ENCODE data around the gene SIGLECL1.

The SIGLECL1 gene

DNA sequence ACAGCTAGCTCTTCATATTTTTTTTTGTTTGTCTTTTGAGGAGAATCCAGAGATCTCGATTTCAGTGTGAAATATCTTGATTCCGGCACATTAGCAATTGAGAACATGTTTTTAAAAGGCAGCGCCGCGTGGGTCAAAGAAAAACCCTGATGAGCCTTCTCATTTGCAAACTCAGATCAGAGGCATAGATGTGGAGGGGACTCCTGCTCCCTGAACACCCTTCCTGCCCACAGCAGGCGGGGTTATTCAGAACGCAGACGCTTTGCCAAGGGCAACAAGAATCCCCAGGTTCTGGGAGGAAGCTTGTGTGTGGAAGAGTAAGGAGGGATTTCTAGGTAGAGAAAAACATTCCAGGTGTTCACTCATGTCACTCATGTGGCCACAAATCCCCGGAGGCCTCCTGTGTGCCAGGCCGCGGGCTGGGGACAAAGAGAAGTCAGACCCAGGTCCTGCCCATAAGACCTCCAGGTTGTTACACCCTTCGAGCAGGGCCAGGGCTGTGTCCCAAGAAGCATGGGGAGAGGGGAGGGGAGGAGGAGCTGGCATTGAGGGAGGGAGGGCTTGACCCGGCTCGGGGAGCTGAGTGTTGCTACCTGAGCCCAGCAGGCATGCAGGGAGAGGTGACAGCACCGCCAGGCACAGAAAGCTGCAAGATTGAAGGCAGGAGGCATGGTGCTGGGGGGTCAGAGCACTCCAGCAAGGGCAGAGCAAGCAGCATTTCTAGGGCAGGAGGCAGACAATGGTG, 44.7 kb downstream of the SIGLECL1 start:
- no peak for DNase-seq (ENCODE audit: low read depth in 3 of 3)

GRCh38 chr19:51296336-51297093, 45.6 kb downstream of the SIGLECL1 start:
- DNase-seq (ENCODE audit: low read depth in 3 of 3), result no peak

- DNase-seq (ENCODE audit: low read depth in 3 of 3), result no peak
Measured at GRCh38 chr19:51297406-51297805, 46.5 kb downstream of the SIGLECL1 start.

DNA sequence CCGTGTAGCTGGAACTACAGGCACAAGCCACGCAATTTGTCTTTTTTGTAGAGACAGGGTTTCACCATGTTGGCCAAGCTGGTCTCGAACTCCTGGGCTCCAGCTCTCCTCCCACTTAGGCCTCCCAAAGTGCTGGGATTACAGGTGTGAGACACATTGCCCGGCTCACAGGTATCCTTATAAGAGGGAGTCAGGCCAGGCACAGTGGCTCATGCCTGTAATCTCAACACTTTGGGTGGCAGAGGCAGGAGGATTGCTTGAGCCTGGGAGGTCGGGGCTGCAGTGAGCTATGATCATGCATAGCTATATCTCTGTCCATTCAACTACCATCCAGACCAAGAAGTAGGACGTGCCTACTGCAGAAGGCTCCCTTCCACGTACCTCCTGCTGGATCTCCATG, 50.4 kb downstream of the SIGLECL1 start:
- no peak for DNase-seq (ENCODE audit: low read depth in 3 of 3)

DNA sequence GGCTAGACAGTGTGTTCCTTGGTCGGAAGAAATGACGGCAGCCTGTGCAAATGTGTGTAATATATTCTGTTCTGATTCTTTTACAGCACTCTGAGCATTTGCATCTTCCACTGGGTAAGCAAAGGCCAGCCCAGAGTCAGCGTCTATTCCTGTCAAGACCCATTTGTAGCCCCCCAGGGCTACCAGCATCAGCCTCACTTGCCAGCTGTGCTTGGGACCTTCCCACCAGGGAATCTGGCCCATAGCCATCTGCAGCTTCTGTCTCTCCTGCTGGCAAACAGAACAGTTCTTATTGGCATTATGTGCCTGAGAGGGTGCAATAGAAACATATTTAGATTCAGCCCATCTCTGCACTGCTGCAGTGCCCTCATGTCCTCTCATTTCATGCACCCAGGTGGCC, 54.6 kb downstream of the SIGLECL1 start:
- DNase-seq (ENCODE audit: low read depth in 3 of 3), result no peak

- DNase-seq (ENCODE audit: low read depth in 3 of 3), result no peak
Measured at GRCh38 chr19:51311351-51312257, 60.7 kb downstream of the SIGLECL1 start, which contains the start of gene IGLON5. Gene IGLON5 (plus strand): TSS chr19:51311644. CDS start chr19:51311848, 204 bp downstream.

DNA sequence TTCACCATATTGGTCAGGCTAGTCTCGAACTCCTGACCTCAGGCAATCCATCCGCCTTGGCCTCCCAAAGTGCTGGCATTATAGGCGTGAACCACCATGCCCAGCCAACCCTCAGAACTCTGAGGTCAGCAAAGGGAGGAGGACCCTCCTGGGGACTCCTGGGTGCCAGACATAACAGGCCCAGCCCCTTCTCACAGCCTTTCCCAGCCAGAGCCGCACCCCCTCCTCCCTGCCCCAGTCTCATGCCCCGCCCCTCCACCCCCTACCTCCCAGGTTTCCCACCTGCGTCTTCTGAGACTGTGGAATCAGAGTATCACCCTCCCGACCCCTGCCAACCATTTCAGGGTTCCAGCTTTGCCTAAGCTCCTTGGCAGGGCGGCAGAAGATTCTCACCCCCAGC, 65.8 kb downstream of the SIGLECL1 start:
- DNase-seq (ENCODE audit: low read depth in 3 of 3), result no peak

GRCh38 chr19:51317376-51317775, 66.5 kb downstream of the SIGLECL1 start:
- no peak for DNase-seq (ENCODE audit: low read depth in 3 of 3)

DNA sequence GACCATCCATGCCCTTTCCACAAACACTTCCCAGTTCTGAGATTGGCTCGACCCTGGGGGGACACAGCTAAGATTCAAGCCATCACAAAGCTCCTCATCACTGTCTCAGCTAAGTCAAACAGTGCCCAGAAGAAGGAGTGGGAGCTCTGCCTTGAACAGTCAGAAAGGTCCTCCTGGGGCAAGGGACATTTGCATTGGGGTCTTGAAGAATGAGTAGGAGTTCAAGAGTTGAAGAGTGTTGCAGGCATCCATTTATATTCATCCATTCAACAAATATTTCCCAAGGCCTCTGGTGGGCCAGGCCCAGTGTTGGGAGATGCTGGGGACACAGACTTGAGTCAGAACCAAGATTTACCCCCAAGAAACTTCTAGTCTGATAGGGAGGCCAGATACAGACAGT, 67.1 kb downstream of the SIGLECL1 start:
- DNase-seq (ENCODE audit: low read depth in 3 of 3), result no peak

All from stimulated activated CD4-positive, alpha-beta T cell treated with anti-CD3 and anti-CD28 coated beads, TNF-alpha, amount 100 ng/mL, for 4 hours (primary cell).